K562 (cell line): Measurements from ENCODE around the gene SPAG4. TPM values are rescaled to one million over a fixed set of nuclear protein-coding genes. Genes with fewer than 3 reads are reported as not detected.

ENCODE experiments used
- ATF1 ChIP-seq, 2 experiments: fragments of 450-650 bp in 1 of 2; IDR thresholded peaks; 2 replicates each; pipeline ENCODE4 v1.6.1; 2016; ENCODE audit warnings: missing compliant biosample characterization in 1 of 2, missing genetic modification characterization in 1 of 2
- CHCHD3 ChIP-seq: fragments of 250-450 bp; sonication (Bioruptor Pico); IDR thresholded peaks from 2 replicates; pipeline ENCODE4 v2.1.2; 2022; ENCODE audit warnings: mild to moderate bottlenecking
- COPS2 ChIP-seq: fragments of 450-650 bp; conservative IDR thresholded peaks from 2 replicates; pipeline ENCODE4 v1.6.1; 2016; ENCODE audit warnings: mild to moderate bottlenecking, moderate library complexity
- E2F4 ChIP-seq: sonication (generic); formaldehyde crosslinking; IDR thresholded peaks from 2 replicates; pipeline ENCODE4 v1.8.0; 2022; ENCODE audit warnings: mild to moderate bottlenecking, low read depth, missing genetic modification reagents
- ESRRA ChIP-seq: fragments of 450-650 bp; IDR thresholded peaks from 2 replicates; pipeline ENCODE4 v1.6.1; 2014; ENCODE audit warnings: low read depth, mild to moderate bottlenecking, moderate library complexity, borderline replicate concordance
- ESRRB ChIP-seq: fragments of 250-450 bp; sonication (Bioruptor Pico); IDR thresholded peaks from 2 replicates; pipeline ENCODE4 v1.5.0; 2020; ENCODE audit warnings: mild to moderate bottlenecking, moderate library complexity, borderline replicate concordance
- GTF2A2 ChIP-seq: IDR thresholded peaks from 2 replicates; pipeline ENCODE4 v1.6.1; 2016; ENCODE audit warnings: mild to moderate bottlenecking, missing genetic modification characterization, missing compliant biosample characterization
- HMG20A ChIP-seq: fragments of 450-650 bp; formaldehyde crosslinking; conservative IDR thresholded peaks from 2 replicates; pipeline ENCODE4 v1.4.0; 2020; ENCODE audit warnings: mild to moderate bottlenecking, mixed read lengths
- MEF2D ChIP-seq: conservative IDR thresholded peaks from 2 replicates; pipeline ENCODE4 v1.6.1; 2016; ENCODE audit warnings: low read depth, missing genetic modification characterization, missing compliant biosample characterization
- OTX1 ChIP-seq: fragments of 450-650 bp; formaldehyde crosslinking; IDR thresholded peaks from 2 replicates; pipeline ENCODE4 v1.4.0; 2022; ENCODE audit warnings: mild to moderate bottlenecking
- THRA ChIP-seq: fragments of 450-650 bp; IDR thresholded peaks from 2 replicates; pipeline ENCODE4 v1.6.1; 2017; ENCODE audit warnings: mild to moderate bottlenecking, moderate library complexity
- ZNF589 ChIP-seq: fragments of 200-800 bp; sonication (Bioruptor generic); IDR thresholded peaks from 2 replicates; pipeline ENCODE4 v1.6.1; 2016; ENCODE audit warnings: low read depth, missing genetic modification characterization, missing compliant biosample characterization
- polyA plus RNA-seq, 8 experiments: library from polyadenylated mRNA; depleted of rRNA in 4 of 8; stranded (reverse) in 5 of 8; unstranded in 3 of 8; fragments of >200 nt; fragmentation: Nextera tagmentation in 2 of 8; fragmentation: Illumina TruSeq in 1 of 8; extraction: Ambion mirVana in 2 of 8; extraction: Trizol in 1 of 8; gene quantifications; 2 replicates each; pipeline versions ENCODE4 v1.2.1 to v1.2.3, GENCODE V29; 2011 to 2014; ENCODE audit warnings: inconsistent platforms in 1 of 8, missing spikeins in 1 of 8
- total RNA-seq, 7 experiments: library from RNA; depleted of rRNA in 6 of 7; stranded (reverse); fragments of >200 nt in 6 of 7; fragmentation: Illumina TruSeq in 2 of 7; extraction: Trizol in 2 of 7; gene quantifications; 2 replicates each; pipeline versions ENCODE4 v1.2.1 to v1.2.3, GENCODE V29; 2011 to 2021; ENCODE audit warnings: low replicate concordance in 1 of 7

The SPAG4 gene
- total and polyA plus RNA-seq, 9 of the 15 experiments (the other 6 are each of a cell fraction or from before 2014, with no cell fraction given), result 1.6 to 11.4 (median 4.6) TPM

GRCh38 chr20:35582131-35582530 is 33.5 kb upstream of the SPAG4 start (continued):
- TF ChIP-seq THRA (no peak), ESRRB (CRISPR knock-in tag) (no peak), ATF1 (CRISPR knock-in tag; IDR thresholded peaks at IDR 0.05) (no peak), ATF1 (tag; IDR thresholded peaks at IDR 0.05) (no peak), ZNF589 (no peak), HMG20A (CRISPR knock-in tag) (no peak), CHCHD3 (CRISPR knock-in tag) (no peak), GTF2A2 (tag) (no peak), MEF2D (tag) (no peak), OTX1 (CRISPR knock-in tag) (no peak), ESRRA (no peak), COPS2 (no peak), E2F4 (no peak)
- TF ChIP-seq, all 486 proteins: peak for 0
